Osteocyte (in vitro differentiated cells): ENCODE measurements around the gene OCIAD2. TPM values are rescaled to one million over a fixed set of nuclear protein-coding genes. Genes with fewer than 3 reads are reported as not detected.

Experiments used
- DNase-seq: peaks from one replicate; pipeline ENCODE4 v3.0.0; 2021; ENCODE audit warnings: mixed read lengths; ENCODE audit not compliant: unreplicated experiment; ENCODE audit errors: extremely low spot score
- H3K27ac Mint-ChIP-seq: one replicate; pipeline ENCODE4 v1.8.0; 2021; ENCODE audit warnings: mild to moderate bottlenecking, mixed read lengths; ENCODE audit not compliant: unreplicated experiment
- H3K27me3 Mint-ChIP-seq: one replicate; pipeline ENCODE4 v1.8.0; 2021; ENCODE audit warnings: mixed read lengths; ENCODE audit not compliant: unreplicated experiment
- H3K36me3 Mint-ChIP-seq: one replicate; pipeline ENCODE4 v1.8.0; 2021; ENCODE audit warnings: mixed read lengths; ENCODE audit not compliant: unreplicated experiment
- H3K4me1 Mint-ChIP-seq: one replicate; pipeline ENCODE4 v1.8.0; 2021; ENCODE audit warnings: mixed read lengths; ENCODE audit not compliant: unreplicated experiment
- H3K4me3 Mint-ChIP-seq: one replicate; pipeline ENCODE4 v1.8.0; 2021; ENCODE audit warnings: mild to moderate bottlenecking, moderate library complexity, mixed read lengths; ENCODE audit not compliant: unreplicated experiment
- H3K9me3 Mint-ChIP-seq: one replicate; pipeline ENCODE4 v1.8.0; 2021; ENCODE audit warnings: mixed read lengths; ENCODE audit not compliant: unreplicated experiment
- CTCF ChIP-seq: fragments of 200-600 bp; sonication (generic); IDR thresholded peaks from 2 replicates; pipeline ENCODE4 v1.5.0; 2021; ENCODE audit warnings: antibody characterized with exemption, mild to moderate bottlenecking, moderate library complexity
- long read RNA-seq: library from polyadenylated mRNA; unstranded; transcript quantifications from one replicate; pipeline ENCODE4 v2.0.0, GENCODE V29; 2021
- total RNA-seq: library from RNA; stranded (reverse); gene quantifications from 2 replicates; pipeline ENCODE4 v1.2.1, GENCODE V29; 2021

Gene OCIAD2
- total RNA-seq: 8.7 and 9.0 TPM in 2 replicates
- long read RNA-seq, partial matches to known transcripts: 1 of 5 reads
- long read RNA-seq, other reads (novel, unspliced or antisense): 1 of 5 reads

GRCh38 chr4:48906206-48907173 lies at the start of gene OCIAD2:
Gene OCIAD2, minus strand, starts transcription at chr4:48906774. Its CDS starts 2,225 bp downstream, at chr4:48904549.
- H3K27me3 Mint-ChIP-seq: no peaks in the 10 kb centered on the region
- no peaks in the 10 kb centered on the region for H3K9me3 Mint-ChIP-seq
- H3K4me3 Mint-ChIP-seq: peak within 1 kb of the TSS; percentile 76
- H3K4me1 Mint-ChIP-seq: peaks cover 28% of the 10 kb centered on the region
- no peak for TF ChIP-seq CTCF
- no peak for DNase-seq
- no peak within 1 kb of the TSS for H3K27ac Mint-ChIP-seq
- no peaks in the 10 kb centered on the region for H3K36me3 Mint-ChIP-seq

GRCh38 chr4:48954314-48954713 lies 47.7 kb upstream of the OCIAD2 start:
- Mint-ChIP-seq H3K27ac (peak overlapping the region; percentile 2), H3K36me3 (no peaks in the 10 kb centered on the region), H3K27me3 (peaks cover 11% of the 10 kb centered on the region), H3K9me3 (peaks cover 4% of the 10 kb centered on the region), H3K4me1 (peaks cover 8% of the 10 kb centered on the region), H3K4me3 (no peak overlapping the region)
- TF ChIP-seq CTCF: no peak
- DNase-seq: no peak

GRCh38 chr4:48949518-48950219 lies 43.1 kb upstream of the OCIAD2 start:
- DNase-seq: no peak
- no peak for TF ChIP-seq CTCF
- no peaks in the 10 kb centered on the region for H3K27me3 Mint-ChIP-seq
- no peak overlapping the region for H3K4me3 Mint-ChIP-seq
- H3K27ac Mint-ChIP-seq: peak overlapping the region; percentile 27
- no peaks in the 10 kb centered on the region for H3K36me3 Mint-ChIP-seq
- H3K9me3 Mint-ChIP-seq: peaks cover 4% of the 10 kb centered on the region
- peaks cover 7% of the 10 kb centered on the region for H3K4me1 Mint-ChIP-seq

GRCh38 chr4:48949086-48949485 lies 42.5 kb upstream of the OCIAD2 start:
- peaks cover 4% of the 10 kb centered on the region for H3K9me3 Mint-ChIP-seq
- DNase-seq: no peak
- no peaks in the 10 kb centered on the region for H3K36me3 Mint-ChIP-seq
- H3K4me1 Mint-ChIP-seq: peaks cover 5% of the 10 kb centered on the region
- H3K27ac Mint-ChIP-seq: peak overlapping the region; percentile 27
- no peaks in the 10 kb centered on the region for H3K27me3 Mint-ChIP-seq
- H3K4me3 Mint-ChIP-seq: no peak overlapping the region
- no peak for TF ChIP-seq CTCF

- Mint-ChIP-seq H3K4me1 (peaks cover 5% of the 10 kb centered on the region), H3K27me3 (peaks cover 6% of the 10 kb centered on the region), H3K27ac (no peak overlapping the region), H3K4me3 (no peak overlapping the region), H3K36me3 (no peaks in the 10 kb centered on the region), H3K9me3 (peaks cover 4% of the 10 kb centered on the region)
- DNase-seq: no peak
- TF ChIP-seq CTCF: no peak
Observed at GRCh38 chr4:48947731-48948130, 41.2 kb upstream of the OCIAD2 start.
